ENCODE measurements around the gene EDA2R.

EDA2R gene, protein sequence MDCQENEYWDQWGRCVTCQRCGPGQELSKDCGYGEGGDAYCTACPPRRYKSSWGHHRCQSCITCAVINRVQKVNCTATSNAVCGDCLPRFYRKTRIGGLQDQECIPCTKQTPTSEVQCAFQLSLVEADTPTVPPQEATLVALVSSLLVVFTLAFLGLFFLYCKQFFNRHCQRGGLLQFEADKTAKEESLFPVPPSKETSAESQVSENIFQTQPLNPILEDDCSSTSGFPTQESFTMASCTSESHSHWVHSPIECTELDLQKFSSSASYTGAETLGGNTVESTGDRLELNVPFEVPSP

DNA sequence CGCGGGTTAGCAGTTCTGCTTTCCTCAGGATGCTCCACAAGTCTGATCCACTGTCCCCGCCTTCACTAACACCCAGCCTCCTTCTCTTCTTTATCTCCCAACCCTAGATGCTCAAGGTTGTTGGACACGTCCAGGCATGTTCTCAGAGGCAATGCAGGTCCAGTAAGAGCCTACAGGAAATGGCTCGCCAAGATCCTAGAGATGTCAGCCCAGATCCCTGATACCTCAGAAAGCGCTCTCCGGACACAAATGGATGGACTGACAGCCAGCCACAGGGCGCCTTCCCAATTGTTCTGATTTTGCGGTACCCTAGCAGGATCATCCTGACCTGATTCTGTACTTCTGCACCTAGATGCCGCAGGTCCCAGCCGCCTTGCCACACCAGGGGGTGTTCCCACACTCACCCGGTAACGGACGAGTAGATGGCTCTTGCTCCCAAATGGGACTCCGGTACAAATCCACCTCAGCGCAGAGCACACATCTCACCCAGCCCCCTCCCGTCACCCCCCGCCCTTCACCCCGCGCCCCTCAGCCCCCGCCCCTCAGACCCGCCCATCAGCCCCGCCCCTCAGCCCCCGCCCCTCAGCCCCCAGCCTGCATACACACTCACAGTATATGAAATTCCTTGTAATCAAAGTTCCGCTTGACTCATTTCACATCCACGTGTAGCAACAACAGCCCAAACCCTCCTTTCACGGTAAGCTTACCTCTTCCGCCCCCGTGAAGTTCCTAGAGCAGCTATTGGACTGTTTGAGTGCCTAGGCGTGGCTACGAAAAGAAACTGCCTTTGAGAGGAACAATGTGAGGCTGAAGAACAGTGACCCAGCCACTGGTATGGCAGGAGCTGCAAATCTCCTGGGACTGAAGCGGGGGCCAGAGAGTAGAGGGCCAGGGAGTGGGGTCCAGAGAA, at the start of gene EDA2R:
TSS of gene EDA2R (minus strand) at position 488 of the 910 bp plus-strand sequence. CDS start 23,058 bp downstream, outside the sequence.
- peak; percentile 5 to 21 for DNase-seq

DNA sequence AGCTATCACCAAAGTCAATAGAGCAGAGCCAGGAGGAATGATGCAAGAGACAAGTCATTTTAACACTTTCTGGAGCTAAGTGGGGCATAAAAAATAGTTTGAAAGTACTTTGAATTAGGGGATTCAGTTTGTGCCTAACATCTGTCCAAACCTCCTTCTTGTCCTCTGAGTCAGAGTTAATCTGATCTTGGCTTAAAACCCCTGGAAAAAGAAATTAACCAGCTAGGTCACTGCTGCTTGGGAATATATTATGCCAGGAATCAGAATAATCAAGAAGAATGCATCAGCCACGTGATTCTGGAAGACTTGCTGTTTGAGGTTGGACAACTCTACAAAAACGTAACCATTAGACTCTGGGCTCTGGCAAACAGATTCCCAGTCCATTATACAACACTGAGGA, 45.3 kb upstream of the EDA2R start:
- DNase-seq = no peak

DNA sequence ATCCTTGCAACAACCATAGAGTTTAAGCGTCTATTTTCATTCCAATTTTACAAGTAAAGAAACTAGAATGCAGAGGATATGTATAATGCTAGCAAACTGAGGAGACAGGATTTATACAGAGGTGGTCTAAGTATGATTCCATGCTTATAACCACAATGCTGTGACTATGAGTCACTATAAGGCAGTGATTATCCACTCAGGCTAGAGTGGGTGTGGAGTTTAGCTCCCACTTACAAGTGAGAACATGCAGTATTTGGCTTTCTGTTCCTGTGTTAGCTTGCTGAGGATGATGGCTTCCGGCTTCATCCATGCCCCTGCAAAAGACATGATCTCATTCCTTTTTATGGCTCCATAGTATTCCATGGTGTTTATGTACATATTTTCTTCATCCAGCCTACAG, 41.6 kb upstream of the EDA2R start:
- DNase-seq = no peak

DNA sequence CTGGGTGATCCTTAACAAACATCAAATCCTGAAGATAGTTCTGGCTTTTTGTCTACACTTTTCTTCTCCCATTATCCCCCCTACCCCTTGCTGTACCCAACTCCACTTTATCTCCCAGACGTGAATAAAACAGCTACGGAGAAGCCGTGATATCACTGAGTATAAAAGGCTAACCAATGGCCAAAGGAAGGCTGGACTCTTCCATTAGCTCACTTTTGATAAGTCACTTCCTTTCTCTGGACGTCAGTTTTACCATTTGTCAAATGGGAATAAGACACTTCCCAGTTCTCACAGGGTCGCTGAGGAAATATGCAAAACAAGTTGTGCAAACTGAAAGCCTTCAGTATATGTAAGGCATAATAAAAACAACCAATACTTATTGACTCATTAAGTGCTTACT, 38.6 kb upstream of the EDA2R start:
- no peak for DNase-seq

DNA sequence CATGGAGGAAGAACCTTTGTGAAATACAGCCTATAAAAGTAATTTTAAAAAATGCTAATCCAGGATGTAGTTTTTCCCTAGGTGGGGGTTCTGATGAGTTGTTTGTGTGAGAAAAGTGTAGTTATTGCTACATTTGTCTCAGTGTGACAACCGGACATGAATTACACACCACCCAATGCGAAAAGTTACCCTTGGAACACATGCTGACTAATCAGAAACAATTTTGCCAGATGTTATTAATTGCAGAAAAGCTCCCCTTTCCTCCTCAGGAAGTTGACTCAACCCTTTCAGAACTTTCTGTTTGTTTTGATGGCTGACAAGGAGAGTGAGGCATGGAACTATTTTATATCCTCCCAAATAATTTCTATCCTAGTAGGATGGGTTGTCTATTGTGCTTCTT, 38.1 kb upstream of the EDA2R start:
- no peak for DNase-seq

DNA sequence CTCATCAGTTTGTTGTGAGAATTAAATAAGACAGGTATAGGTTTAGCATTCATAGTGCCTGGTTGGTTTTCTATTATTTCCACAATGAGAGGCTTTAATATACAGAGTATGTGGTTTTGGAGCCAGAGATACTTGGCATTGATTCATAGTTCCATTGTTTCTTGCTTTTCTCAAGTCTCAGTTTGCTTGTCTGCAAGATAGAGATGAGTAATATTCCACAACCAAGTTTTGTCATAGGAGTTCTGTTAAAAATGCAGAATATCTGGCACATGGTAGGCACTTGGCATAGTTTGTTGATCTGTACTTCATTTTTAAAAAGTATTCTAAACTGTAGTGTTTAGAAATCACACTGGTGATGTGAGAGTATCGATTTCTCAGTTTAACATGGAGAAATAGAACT, 37.5 kb upstream of the EDA2R start:
- DNase-seq = no peak

DNA sequence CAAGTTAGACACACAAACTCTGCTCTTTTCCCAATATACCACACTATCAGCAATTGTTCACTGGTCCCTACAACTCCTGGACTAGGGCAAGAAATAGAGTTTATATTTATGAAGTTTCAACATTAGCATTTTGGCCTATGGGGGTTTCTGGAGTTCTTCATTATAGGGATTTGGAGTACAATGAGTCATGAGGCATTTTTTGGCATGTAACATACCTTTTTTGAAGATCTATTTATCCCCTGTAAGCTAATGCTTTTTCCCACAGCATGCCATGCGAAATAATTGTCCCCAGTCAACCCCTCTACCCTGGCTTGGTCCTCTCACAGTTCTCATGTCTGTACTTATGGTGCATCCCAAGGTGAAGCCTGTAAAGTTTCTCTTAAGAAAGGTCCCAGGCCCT, 36.7 kb upstream of the EDA2R start:
- DNase-seq = no peak

DNA sequence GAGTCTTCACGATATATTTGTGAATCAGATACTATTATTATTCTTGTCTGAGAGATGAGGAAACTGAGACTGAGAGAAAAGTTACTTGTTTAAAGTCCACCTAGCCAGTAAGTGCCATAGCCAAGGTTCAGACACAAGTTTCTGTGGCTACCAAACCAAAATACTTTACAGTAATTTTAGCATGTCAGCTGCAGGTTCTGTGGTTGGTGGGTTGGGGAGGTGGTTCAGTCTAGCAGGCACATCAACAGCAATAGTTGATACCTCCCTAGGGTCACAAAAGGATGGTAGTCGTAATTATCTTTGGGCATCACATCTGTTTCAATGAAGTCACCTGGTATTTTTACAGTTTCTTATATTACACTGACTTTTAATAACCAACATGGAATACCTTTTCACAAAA, 35.6 kb upstream of the EDA2R start:
- no peak for DNase-seq

DNA sequence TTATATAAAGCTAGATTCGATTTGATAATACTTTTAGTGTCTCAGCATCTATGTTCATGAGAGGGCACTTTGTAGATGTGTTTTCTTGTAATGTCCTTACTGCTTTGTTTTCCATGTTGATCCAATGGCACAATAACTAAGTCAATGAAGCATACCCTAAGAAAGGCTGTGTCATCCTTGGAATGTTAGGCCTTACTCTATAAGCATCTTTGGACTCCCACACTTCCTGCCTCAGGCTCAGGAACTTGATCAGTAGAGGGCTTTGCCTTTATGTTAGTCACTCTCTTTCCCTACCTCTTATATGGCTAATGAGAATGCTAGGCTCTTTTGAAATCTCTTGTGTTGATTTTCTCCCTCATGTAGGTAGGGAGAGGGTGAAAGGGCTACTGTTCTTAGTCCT, 33.2 kb upstream of the EDA2R start:
- no peak for DNase-seq

DNA sequence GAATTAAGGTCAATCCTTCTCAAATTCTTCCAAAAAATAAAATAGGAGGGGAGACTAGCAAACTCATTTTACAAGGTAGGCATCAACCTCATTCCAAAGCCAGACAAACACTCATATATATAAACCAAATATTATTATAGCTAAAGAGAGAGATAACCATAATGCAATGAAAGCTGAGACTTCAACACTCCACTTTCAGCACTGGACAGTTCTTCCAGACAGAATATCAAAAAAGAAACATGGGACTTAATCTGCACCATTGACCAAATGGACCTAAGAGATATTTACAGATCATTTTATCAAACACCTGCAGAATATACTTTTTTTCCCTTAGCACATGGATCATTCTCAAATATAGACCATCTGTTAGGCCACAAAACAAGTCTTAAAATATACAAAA, 15.5 kb upstream of the EDA2R start:
- DNase-seq = no peak

DNA sequence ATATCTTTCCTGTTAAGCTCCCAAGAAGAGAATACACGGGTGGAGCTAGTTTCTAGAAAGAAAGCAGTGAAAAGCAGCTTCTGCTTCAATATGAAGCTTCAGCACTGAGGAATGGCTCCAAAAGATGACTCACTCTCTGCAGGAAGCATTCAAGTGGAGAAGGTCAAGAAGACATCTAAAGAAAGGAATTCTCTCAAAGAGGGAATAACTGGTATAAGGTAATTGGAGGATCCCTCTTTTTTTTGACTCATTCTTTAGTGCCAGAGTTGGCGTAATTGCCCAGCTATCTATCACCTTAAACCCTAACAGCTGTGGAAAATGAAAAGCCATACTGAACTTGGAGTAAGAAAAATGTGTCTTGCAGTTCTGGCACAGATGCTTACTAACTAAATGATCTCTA, 3.5 kb downstream of the EDA2R start:
- DNase-seq = no peak

DNA sequence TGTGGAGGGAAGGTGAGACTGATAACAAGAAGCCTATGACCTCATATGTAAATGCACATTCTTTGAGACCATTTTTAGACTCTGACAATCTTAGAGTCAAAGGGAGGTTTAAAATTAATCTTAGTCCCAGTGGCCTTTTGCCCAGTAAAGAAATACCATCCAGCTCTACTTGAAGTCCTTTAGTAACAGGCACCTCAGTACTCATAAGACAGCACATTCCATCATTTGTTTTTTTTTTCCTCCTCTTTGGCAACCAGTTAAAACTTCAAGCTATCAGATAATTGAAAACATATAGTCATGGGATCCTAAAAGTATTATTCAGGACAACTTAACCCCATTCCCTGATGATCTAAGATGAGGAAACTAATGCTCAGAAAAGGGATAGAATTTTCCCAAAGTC, 4.6 kb downstream of the EDA2R start:
- no peak for DNase-seq

DNA sequence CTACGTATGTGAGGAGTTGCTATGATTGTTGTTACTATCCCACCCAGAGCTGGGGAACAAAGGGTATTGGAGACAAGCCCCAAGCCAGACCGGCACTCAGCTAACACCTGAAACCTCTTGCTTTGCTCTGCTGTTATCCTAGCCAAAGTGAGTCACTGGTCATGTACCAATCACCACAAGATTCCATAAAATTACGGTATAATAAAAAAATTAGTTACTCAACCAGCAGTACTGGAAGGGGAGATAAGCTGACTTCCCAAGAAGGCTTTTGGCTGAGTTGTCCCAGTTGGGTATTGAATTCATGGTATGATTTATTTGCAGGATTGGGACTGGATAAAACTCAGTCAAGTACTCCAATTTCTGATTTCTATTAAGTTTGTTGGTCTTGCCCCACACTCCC, 5.3 kb downstream of the EDA2R start:
- no peak for DNase-seq

DNA sequence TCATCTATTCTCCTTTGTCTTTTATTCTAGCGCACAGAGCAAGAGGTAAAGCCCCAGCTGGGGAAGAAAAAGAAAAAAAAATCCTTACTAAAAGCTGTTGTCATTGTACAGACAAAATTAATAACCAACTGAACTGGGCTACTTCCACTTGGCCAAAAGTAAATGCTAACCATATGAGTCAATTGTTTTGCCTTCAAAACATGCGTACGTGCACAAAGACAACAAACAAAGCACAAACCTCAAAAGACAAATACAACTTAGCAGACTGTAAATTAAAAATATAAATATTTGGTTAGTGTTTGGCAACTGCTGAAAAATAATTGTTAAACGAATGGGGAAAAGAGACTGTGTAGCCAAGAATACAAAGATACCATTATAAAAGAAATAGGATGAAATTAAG, 5.9 kb downstream of the EDA2R start:
- DNase-seq = no peak

DNA sequence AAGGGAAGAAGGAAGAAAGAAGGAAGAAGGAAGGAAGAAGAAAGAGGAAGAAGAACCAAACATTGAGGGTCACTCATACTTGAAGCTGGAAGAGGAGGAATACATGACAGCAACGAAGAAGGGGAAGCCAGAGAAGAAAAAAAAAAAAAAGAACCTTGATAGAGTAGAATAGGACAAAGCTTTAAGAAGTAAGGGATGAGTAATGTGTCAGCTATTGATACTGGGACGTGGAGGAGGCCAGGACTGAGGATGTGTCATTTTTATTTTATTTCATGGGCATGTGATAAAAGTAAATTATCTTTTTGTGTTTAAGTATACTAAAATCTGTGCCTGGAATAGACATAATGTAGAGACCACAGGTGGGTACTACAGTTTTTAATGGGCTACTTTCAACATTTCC, 6.4 kb downstream of the EDA2R start:
- no peak for DNase-seq

DNA sequence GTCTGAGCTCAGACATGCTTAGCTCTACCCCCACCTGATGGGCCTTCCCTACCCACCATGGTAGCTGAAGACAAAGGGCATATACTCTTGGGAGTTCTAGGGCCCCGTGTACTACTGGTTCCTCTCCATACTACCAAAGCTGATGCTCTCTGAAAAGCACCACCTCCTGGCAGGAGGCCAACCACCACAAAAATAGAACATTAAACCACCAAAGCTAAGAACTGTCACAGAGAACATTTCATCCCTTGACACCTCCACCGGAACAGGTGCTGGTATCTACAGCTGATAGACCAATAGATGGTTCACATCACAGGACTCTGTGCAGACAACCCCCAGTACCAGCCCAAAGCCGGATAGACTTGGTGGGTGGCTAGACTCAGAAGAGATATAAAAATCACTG, 13.4 kb downstream of the EDA2R start:
- DNase-seq = no peak

DNA sequence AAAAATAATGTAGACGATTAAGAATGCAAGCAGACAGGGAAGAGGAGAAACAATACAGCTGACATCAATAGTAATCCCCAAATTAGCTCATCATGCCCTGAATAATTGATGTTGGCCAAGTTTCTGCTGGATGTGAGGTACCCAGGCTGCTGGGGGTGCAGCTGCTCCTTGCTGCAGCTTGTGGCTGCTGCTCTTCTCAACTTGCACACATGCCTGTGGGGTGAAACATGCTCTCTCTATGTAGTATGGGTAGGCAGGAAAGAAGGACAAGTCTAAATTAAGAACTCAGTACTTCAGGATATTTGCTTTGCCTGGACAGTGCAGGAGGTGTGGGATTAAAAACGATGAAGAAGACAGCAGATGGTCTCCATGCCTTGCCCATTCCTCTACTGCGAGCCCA, 16.7 kb downstream of the EDA2R start:
- DNase-seq = no peak

DNA sequence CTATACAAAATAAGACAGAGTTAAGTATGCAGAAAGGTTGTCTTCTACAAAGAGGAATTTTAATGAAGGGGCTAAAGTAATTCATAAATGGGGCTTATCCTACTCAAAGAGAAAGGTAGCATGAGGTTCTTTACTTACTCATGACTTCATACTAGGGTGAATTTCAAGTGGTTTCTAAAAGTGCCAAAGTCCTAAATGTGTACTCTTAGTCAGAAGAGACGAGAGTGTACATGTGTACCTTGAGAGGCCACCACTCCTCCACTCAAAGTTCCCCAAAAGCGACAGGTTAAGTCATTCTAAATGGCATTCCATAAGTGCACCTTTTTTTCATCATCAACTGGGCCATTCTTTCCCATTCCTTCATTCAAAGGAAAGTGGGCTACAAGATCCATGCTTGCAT, 21.9 kb downstream of the EDA2R start:
- DNase-seq = no peak

DNA sequence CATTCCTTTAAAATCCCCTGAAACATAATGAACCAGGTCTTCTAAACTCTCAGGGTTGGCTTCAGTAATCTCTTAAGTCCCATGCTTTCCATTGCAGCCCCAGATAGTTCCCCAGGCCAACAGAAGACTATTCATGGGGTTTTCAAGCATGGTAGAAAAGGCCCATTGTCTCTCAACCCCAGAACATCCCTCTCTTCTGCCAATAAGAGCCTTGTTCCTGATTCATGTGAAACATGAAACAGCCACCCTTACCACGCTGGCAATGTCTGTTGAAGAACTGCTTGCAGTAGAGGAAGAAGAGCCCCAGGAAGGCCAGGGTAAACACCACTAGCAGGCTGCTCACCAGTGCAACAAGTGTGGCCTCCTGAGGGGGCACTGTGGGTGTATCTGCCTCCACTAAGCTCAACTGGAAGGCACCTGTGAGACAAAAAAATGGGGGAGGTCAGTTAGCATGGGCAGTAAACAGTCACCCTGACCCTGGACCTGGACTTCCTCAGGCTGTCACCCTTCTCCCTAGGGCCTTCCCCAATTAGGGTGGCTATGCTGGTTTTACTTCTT, 36.4 kb downstream of the EDA2R start:
- no peak for DNase-seq

DNA sequence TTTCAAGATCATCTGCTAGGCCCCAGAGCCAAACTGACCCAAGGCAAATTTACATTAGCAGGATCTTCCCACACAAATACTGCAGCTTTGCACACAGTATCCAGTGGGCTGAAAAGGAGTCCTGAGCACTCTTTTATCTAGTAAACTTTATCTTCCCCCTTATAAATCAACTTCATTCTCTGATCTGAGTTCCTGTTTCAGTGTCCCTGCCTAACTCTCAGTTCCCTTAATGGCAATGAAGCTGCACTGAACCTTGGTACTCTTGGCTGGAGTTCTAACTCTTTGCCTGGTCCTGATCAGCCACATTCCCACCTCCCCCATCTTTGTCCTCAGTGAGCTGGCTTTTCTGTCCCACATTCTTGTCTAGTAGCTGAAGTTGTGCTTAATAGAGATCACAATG, 37.4 kb downstream of the EDA2R start:
- no peak for DNase-seq

DNA sequence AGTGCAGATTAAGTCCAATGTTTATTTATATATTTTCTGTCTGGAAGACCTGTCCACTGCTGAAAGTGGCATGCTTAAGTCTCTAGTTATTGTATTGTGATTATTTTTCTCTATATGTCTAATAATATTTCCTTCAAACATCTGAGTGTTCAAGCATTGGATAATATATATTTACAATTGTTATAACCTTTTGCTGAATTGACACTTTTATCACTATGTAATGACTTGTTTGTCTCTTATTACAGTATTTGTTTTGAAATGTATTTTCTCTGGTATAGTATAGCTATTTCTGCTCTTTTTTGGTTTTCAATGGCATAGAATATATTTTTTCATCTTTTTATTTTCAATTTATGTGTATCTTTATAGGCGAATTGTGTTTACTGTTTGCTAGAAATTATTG, 59.7 kb downstream of the EDA2R start:
- DNase-seq = no peak

DNA sequence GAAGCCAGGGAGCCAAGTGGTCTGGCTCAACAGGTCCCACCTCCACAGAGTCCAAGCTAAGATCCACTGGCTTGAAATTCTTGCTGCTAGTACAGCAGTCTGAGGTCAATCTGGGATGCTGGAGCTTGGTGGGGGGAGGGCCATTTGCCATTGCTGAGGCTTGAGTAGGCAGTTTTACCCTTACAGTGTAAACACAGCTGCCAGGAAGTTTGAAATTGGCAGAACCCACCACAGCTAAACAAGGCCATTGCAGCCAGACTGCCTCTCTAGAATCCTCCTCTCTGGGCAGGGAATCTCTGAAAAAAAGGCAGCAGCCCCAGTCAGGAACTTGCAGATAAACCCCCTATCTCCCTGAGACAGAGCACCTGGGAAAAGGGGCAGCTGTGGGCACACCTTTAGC, 84.9 kb downstream of the EDA2R start:
- no peak for DNase-seq

DNA sequence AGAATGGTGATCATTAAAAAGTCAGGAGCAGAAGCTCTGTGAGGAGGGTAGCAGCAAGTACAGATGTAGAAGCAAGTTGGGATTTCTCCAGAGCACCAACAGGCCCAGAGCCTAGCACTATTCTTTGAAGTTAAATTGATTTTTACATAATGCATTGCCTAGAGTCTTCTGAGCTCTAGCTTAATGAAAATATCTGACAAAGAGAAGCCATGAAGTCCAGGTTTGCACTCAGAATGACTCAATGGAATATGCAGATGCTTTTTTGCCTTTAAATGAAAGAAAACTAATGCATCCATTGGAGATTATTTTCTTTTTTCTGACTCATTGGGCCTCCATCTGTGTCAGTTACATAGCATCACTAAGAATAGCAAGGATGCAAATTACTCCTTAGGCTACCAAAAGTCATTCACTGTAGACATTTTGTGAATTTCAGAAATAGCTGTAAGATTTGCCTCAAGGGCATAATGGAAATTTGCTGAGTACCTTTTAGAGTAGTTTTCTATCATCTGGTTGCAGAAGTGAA, 91.0 kb downstream of the EDA2R start:
- no peak for DNase-seq
